ENCODE measurements around the gene ZNF106. TPM values are rescaled to one million over a fixed set of nuclear protein-coding genes. Genes with fewer than 3 reads are reported as not detected.

ZNF106 gene
- total RNA-seq, 1 experiment from 2014 or later, result 73.4 TPM

- Histone ChIP-seq H3K79me2 (ENCODE audit: low read depth) (no peaks in the 10 kb centered on the region), H4K20me1 (ENCODE audit: insufficient read depth) (no peaks in the 10 kb centered on the region), H3K9me3 (ENCODE audit: insufficient read depth, low read depth) (no peaks in the 10 kb centered on the region), H3K9me2 (ENCODE audit: insufficient read depth) (no peaks in the 10 kb centered on the region), H3K36me3 (ENCODE audit: low read depth) (no peaks in the 10 kb centered on the region), H3K27me3 (ENCODE audit: insufficient read depth, low read depth) (no peaks in the 10 kb centered on the region), H2AFZ (no peak overlapping the region), H3K4me2 (no peak overlapping the region), H3F3A (ENCODE audit: insufficient read depth, low read depth) (no peaks in the 10 kb centered on the region), H3K4me3 (no peak overlapping the region), H3K4me1 (replicated peaks; ENCODE audit: insufficient read depth) (no peaks in the 10 kb centered on the region), H3K27ac (no peak overlapping the region)
- no TSS peak for BruUV-seq (replicated peaks)
- TF ChIP-seq CTCF (conservative IDR thresholded peaks at IDR 0.05), result no peak
- TF ChIP-seq EZH2 (IDR thresholded peaks at IDR 0.05; ENCODE audit: low read depth), result no peak
- POLR2A ChIA-PET (ENCODE audit: unreplicated experiment), result no interaction called here
- no peak for DNase-seq
- intact Hi-C loops (cut with micrococcal nuclease; ENCODE audit: unreplicated experiment), result no loop called here
- CTCF ChIA-PET, result no interaction called here
Observed at GRCh38 chr15:42457445-42458442, 33.2 kb downstream of the ZNF106 start.

GRCh38 chr15:42456971-42457370, 34.0 kb downstream of the ZNF106 start:
- BruUV-seq (replicated peaks), result no TSS peak
- H3K4me1 ChIP-seq (replicated peaks; ENCODE audit: insufficient read depth), result no peaks in the 10 kb centered on the region

GRCh38 chr15:42456531-42456930, 34.4 kb downstream of the ZNF106 start:
- Histone ChIP-seq H3K79me2 (ENCODE audit: low read depth) (no peaks in the 10 kb centered on the region), H3K36me3 (ENCODE audit: low read depth) (no peaks in the 10 kb centered on the region), H3K4me2 (no peak overlapping the region), H3K27me3 (ENCODE audit: insufficient read depth, low read depth) (no peaks in the 10 kb centered on the region), H3K9me2 (ENCODE audit: insufficient read depth) (no peaks in the 10 kb centered on the region), H4K20me1 (ENCODE audit: insufficient read depth) (no peaks in the 10 kb centered on the region), H2AFZ (no peak overlapping the region), H3K4me3 (no peak overlapping the region), H3F3A (ENCODE audit: insufficient read depth, low read depth) (no peaks in the 10 kb centered on the region), H3K9me3 (ENCODE audit: insufficient read depth, low read depth) (no peaks in the 10 kb centered on the region), H3K4me1 (replicated peaks; ENCODE audit: insufficient read depth) (no peaks in the 10 kb centered on the region), H3K27ac (no peak overlapping the region)
- ChIA-PET POLR2A (ENCODE audit: unreplicated experiment) (no interaction called here), CTCF (no interaction called here)
- TF ChIP-seq EZH2 (IDR thresholded peaks at IDR 0.05; ENCODE audit: low read depth), result no peak
- no peak for TF ChIP-seq CTCF (conservative IDR thresholded peaks at IDR 0.05)
- BruUV-seq (replicated peaks), result no TSS peak
- DNase-seq, result no peak
- intact Hi-C loops (cut with micrococcal nuclease; ENCODE audit: unreplicated experiment), result no loop called here

More at GRCh38 chr15:42456971-42457370, 34.0 kb downstream of the ZNF106 start:
- DNase-seq, result no peak
- Histone ChIP-seq H3K4me2 (no peak overlapping the region), H3K36me3 (ENCODE audit: low read depth) (no peaks in the 10 kb centered on the region), H3K27me3 (ENCODE audit: insufficient read depth, low read depth) (no peaks in the 10 kb centered on the region), H3K4me3 (no peak overlapping the region), H3K9me3 (ENCODE audit: insufficient read depth, low read depth) (no peaks in the 10 kb centered on the region), H4K20me1 (ENCODE audit: insufficient read depth) (no peaks in the 10 kb centered on the region), H2AFZ (no peak overlapping the region), H3K27ac (no peak overlapping the region), H3K9me2 (ENCODE audit: insufficient read depth) (no peaks in the 10 kb centered on the region), H3K79me2 (ENCODE audit: low read depth) (no peaks in the 10 kb centered on the region), H3F3A (ENCODE audit: insufficient read depth, low read depth) (no peaks in the 10 kb centered on the region)
- TF ChIP-seq CTCF (conservative IDR thresholded peaks at IDR 0.05) (no peak), EZH2 (IDR thresholded peaks at IDR 0.05; ENCODE audit: low read depth) (no peak)
- intact Hi-C loops (cut with micrococcal nuclease; ENCODE audit: unreplicated experiment), result no loop called here
- CTCF ChIA-PET, result no interaction called here
- POLR2A ChIA-PET (ENCODE audit: unreplicated experiment), result no interaction called here

Measured in PC-9 (cell line).